SK-N-MC (cell line): ENCODE data around the gene SSTR1.

Experiments used
- DNase-seq: peaks from one replicate; pipeline ENCODE4 v3.0.0-alpha.2; 2011; ENCODE audit warnings: low read depth, low spot score
- H3K27ac ChIP-seq: fragments of 200-600 bp; sonication (generic); 2 replicates; pipeline ENCODE4 v1.5.1; 2016; ENCODE audit warnings: mixed run types
- H3K36me3 ChIP-seq: fragments of 200-600 bp; sonication (generic); 2 replicates; pipeline ENCODE4 v1.6.1; 2017; ENCODE audit warnings: antibody characterized with exemption, low read length, mixed read lengths; ENCODE audit not compliant: insufficient read depth
- H3K4me3 ChIP-seq: fragments of 200-600 bp; sonication (generic); 2 replicates; pipeline ENCODE4 v1.5.1; 2016
- H3K9ac ChIP-seq: fragments of 200-600 bp; sonication (generic); 2 replicates; pipeline ENCODE4 v1.8.0; 2017; ENCODE audit warnings: mixed run types, mixed read lengths; ENCODE audit not compliant: insufficient read length
- H3K9me3 ChIP-seq: fragments of 200-600 bp; sonication (generic); 2 replicates; pipeline ENCODE4 v1.6.1; 2017; ENCODE audit warnings: low read depth, mild to moderate bottlenecking, antibody characterized with exemption, low read length, moderate library complexity, mixed read lengths
- EZH2 ChIP-seq: fragments of 200-600 bp; sonication (generic); IDR thresholded peaks from one replicate; pipeline ENCODE4 v1.6.1; 2017; ENCODE audit warnings: antibody characterized with exemption
- FOXP2 ChIP-seq: optimal IDR thresholded peaks from 2 replicates; pipeline ENCODE3; 2011; ENCODE audit warnings: mild to moderate bottlenecking, moderate library complexity; ENCODE audit not compliant: insufficient read depth; ENCODE audit errors: extremely low read length, control extremely low read depth
- POLR2AphosphoS5 ChIP-seq: IDR thresholded peaks from 2 replicates; pipeline ENCODE4 v1.6.1; 2012; ENCODE audit warnings: mild to moderate bottlenecking, low read depth, low read length, borderline replicate concordance

SSTR1 gene

GRCh38 chr14:38207736-38208617 is at the start of gene SSTR1:
Gene SSTR1 (plus strand): TSS chr14:38207904. CDS start chr14:38209390, 1,486 bp downstream.
- no peak within 1 kb of the TSS for H3K27ac ChIP-seq
- no peak within 1 kb of the TSS for H3K9ac ChIP-seq
- no peaks in the 10 kb centered on the region for H3K36me3 ChIP-seq
- no peaks in the 10 kb centered on the region; the same call in 1 of the 2 replicates for H3K9me3 ChIP-seq
- DNase-seq: no peak
- TF ChIP-seq EZH2: no peak
- peak within 1 kb of the TSS; percentile 79 for H3K4me3 ChIP-seq

GRCh38 chr14:38158468-38158867 is 49.2 kb upstream of the SSTR1 start:
- H3K9me3 ChIP-seq: no peaks in the 10 kb centered on the region
- DNase-seq: no peak
- no peak overlapping the region for H3K9ac ChIP-seq
- H3K36me3 ChIP-seq: no peaks in the 10 kb centered on the region
- no peak overlapping the region for H3K27ac ChIP-seq
- no peak for TF ChIP-seq EZH2
- no peak for TF ChIP-seq FOXP2
- TF ChIP-seq POLR2AphosphoS5: no peak
- H3K4me3 ChIP-seq: no peak overlapping the region

- TF ChIP-seq FOXP2: no peak
- no peak for TF ChIP-seq EZH2
- no peak for TF ChIP-seq POLR2AphosphoS5
- no peak overlapping the region for H3K4me3 ChIP-seq
- H3K9me3 ChIP-seq: no peaks in the 10 kb centered on the region
- DNase-seq: no peak
- H3K27ac ChIP-seq: no peak overlapping the region
- no peaks in the 10 kb centered on the region for H3K36me3 ChIP-seq
- H3K9ac ChIP-seq: no peak overlapping the region
These were observed 39.3 kb upstream of the SSTR1 start for GRCh38 chr14:38168416-38168815.

- TF ChIP-seq EZH2 (no peak), POLR2AphosphoS5 (no peak), FOXP2 (no peak)
- Histone ChIP-seq H3K36me3 (no peaks in the 10 kb centered on the region), H3K9me3 (no peaks in the 10 kb centered on the region), H3K4me3 (no peak overlapping the region), H3K9ac (no peak overlapping the region), H3K27ac (no peak overlapping the region)
- DNase-seq: no peak
These were observed 36.5 kb upstream of the SSTR1 start for GRCh38 chr14:38171197-38171596.

- no peaks in the 10 kb centered on the region for H3K36me3 ChIP-seq
- H3K9me3 ChIP-seq: no peaks in the 10 kb centered on the region
- H3K27ac ChIP-seq: no peak overlapping the region
- no peak overlapping the region for H3K4me3 ChIP-seq
- no peak overlapping the region for H3K9ac ChIP-seq
- no peak for DNase-seq
- TF ChIP-seq POLR2AphosphoS5 (no peak), FOXP2 (no peak), EZH2 (no peak)
These were observed 33.0 kb upstream of the SSTR1 start for GRCh38 chr14:38174711-38175110.

- no peaks in the 10 kb centered on the region for H3K9me3 ChIP-seq
- no peak for DNase-seq
- H3K36me3 ChIP-seq: no peaks in the 10 kb centered on the region
- H3K9ac ChIP-seq: no peak overlapping the region
- no peak overlapping the region for H3K4me3 ChIP-seq
- no peak overlapping the region for H3K27ac ChIP-seq
- TF ChIP-seq FOXP2 (no peak), EZH2 (no peak), POLR2AphosphoS5 (no peak)
These were observed 32.0 kb upstream of the SSTR1 start for GRCh38 chr14:38175658-38176057.

GRCh38 chr14:38176379-38176778 is 31.3 kb upstream of the SSTR1 start:
- no peaks in the 10 kb centered on the region for H3K9me3 ChIP-seq
- H3K36me3 ChIP-seq: no peaks in the 10 kb centered on the region
- DNase-seq: no peak
- H3K9ac ChIP-seq: no peak overlapping the region
- no peak for TF ChIP-seq EZH2
- TF ChIP-seq FOXP2: no peak
- no peak for TF ChIP-seq POLR2AphosphoS5
- H3K27ac ChIP-seq: no peak overlapping the region
- no peak overlapping the region for H3K4me3 ChIP-seq

- H3K36me3 ChIP-seq: no peaks in the 10 kb centered on the region
- no peak overlapping the region for H3K4me3 ChIP-seq
- H3K27ac ChIP-seq: no peak overlapping the region
- H3K9ac ChIP-seq: no peak overlapping the region
- no peak for DNase-seq
- TF ChIP-seq POLR2AphosphoS5 (no peak), EZH2 (no peak)
- no peaks in the 10 kb centered on the region for H3K9me3 ChIP-seq
These were observed 23.6 kb upstream of the SSTR1 start for GRCh38 chr14:38184132-38184531.

GRCh38 chr14:38185671-38186070 is 22.0 kb upstream of the SSTR1 start:
- TF ChIP-seq POLR2AphosphoS5: no peak
- H3K9ac ChIP-seq: no peak overlapping the region
- no peaks in the 10 kb centered on the region for H3K36me3 ChIP-seq
- H3K27ac ChIP-seq: no peak overlapping the region
- no peak overlapping the region for H3K4me3 ChIP-seq
- no peaks in the 10 kb centered on the region for H3K9me3 ChIP-seq
- DNase-seq: no peak
